ENCODE data around the gene PER3. TPM values are rescaled to one million over a fixed set of nuclear protein-coding genes. Genes with fewer than 3 reads are reported as not detected.

The PER3 gene
- 10 to 100 TPM in 2 of 3 donors, 1 to 10 TPM in 1; 9.1 to 20.8 (median 19.2) TPM for total RNA-seq
- total RNA-seq (2013), result 7.3 TPM

- intact Hi-C loops (cut with micrococcal nuclease), result loop anchor here (1.0 to 10.0 kb wide), 2 partner anchors 13 to 999 kb away; partner anchors contain the start of genes CAMTA1 and VAMP3
- Histone ChIP-seq H3K4me1 (ENCODE audit: control insufficient read depth, insufficient read depth, low read length) (peaks cover 35% of the 10 kb centered on the region), H3K9me3 (ENCODE audit: control insufficient read depth, insufficient read depth, low read length) (no peaks in the 10 kb centered on the region), H3K27me3 (ENCODE audit: control insufficient read depth, insufficient read depth, low read length) (no peaks in the 10 kb centered on the region), H3K27ac (ENCODE audit: low read length) (peak within 1 kb of the TSS; percentile 76), H3K4me3 (ENCODE audit: low read length) (peak within 1 kb of the TSS; percentile 63), H3K36me3 (ENCODE audit: control insufficient read depth, insufficient read depth, low read length) (peaks cover 20% of the 10 kb centered on the region)
- Mint-ChIP-seq H3K4me3 (peak within 1 kb of the TSS; percentile 76), H3K36me3 (peaks cover 6% of the 10 kb centered on the region), H3K27ac (peak within 1 kb of the TSS; percentile 57 to 82), H3K9me3 (no peaks in the 10 kb centered on the region), H3K4me1 (peaks cover 21 to 25% of the 10 kb centered on the region in 2 donors), H3K27me3 (ENCODE audit: low read depth in 2 of 2) (no peaks in the 10 kb centered on the region)
- DNase-seq, result peak; percentile 94 to 97
- TF ChIP-seq, protein P1, sequence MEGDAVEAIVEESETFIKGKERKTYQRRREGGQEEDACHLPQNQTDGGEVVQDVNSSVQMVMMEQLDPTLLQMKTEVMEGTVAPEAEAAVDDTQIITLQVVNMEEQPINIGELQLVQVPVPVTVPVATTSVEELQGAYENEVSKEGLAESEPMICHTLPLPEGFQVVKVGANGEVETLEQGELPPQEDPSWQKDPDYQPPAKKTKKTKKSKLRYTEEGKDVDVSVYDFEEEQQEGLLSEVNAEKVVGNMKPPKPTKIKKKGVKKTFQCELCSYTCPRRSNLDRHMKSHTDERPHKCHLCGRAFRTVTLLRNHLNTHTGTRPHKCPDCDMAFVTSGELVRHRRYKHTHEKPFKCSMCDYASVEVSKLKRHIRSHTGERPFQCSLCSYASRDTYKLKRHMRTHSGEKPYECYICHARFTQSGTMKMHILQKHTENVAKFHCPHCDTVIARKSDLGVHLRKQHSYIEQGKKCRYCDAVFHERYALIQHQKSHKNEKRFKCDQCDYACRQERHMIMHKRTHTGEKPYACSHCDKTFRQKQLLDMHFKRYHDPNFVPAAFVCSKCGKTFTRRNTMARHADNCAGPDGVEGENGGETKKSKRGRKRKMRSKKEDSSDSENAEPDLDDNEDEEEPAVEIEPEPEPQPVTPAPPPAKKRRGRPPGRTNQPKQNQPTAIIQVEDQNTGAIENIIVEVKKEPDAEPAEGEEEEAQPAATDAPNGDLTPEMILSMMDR (IDR thresholded peaks at IDR 0.05), result no peak
- WGBS (ENCODE audit: insufficient coverage), result 1% methylated on average over 90 of the region's 90 CpGs
- peak; percentile 88 to 96 (median 89) for ATAC-seq
These were observed at the start of gene PER3 for GRCh38 chr1:7783826-7784491. Gene PER3, plus strand, starts transcription at chr1:7784291. Its CDS starts 587 bp downstream, at chr1:7784878.

DNA sequence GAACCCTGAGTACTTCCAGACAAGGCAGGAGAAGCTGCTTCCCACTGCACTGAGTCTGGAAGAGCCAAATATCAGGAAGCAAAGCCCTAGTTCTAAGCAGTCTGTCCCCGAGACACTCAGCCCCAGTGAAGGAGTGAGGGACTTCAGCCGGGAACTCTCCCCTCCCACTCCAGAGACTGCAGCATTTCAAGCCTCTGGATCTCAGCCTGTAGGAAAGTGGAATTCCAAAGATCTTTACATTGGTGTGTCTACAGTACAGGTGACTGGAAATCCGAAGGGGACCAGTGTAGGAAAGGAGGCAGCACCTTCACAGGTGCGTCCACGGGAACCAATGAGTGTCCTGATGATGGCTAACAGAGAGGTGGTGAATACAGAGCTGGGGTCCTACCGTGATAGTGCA, 46.0 kb upstream of the PER3 start:
- TF ChIP-seq, protein P1 (IDR thresholded peaks at IDR 0.05), result no peak
- Histone ChIP-seq H3K9me3 (ENCODE audit: control insufficient read depth, insufficient read depth, low read length) (no peaks in the 10 kb centered on the region), H3K4me1 (ENCODE audit: control insufficient read depth, insufficient read depth, low read length) (no peaks in the 10 kb centered on the region), H3K27ac (ENCODE audit: low read length) (no peak overlapping the region), H3K27me3 (ENCODE audit: control insufficient read depth, insufficient read depth, low read length) (no peaks in the 10 kb centered on the region), H3K4me3 (ENCODE audit: low read length) (no peak overlapping the region), H3K36me3 (ENCODE audit: control insufficient read depth, insufficient read depth, low read length) (no peaks in the 10 kb centered on the region)
- ATAC-seq (no peak), DNase-seq (no peak)
- H3K4me1 Mint-ChIP-seq, result no peaks in the 10 kb centered on the region
- no peak overlapping the region for H3K4me3 Mint-ChIP-seq
- no peaks in the 10 kb centered on the region for H3K36me3 Mint-ChIP-seq
- no peak overlapping the region for H3K27ac Mint-ChIP-seq
- H3K27me3 Mint-ChIP-seq (ENCODE audit: low read depth in 2 of 2), result peaks cover 0 to 3% of the 10 kb centered on the region in 2 donors
- no peaks in the 10 kb centered on the region for H3K9me3 Mint-ChIP-seq
- intact Hi-C loops (cut with micrococcal nuclease), result no loop called here
- 86% methylated on average over 5 of the region's 6 CpGs for WGBS (ENCODE audit: insufficient coverage)

DNA sequence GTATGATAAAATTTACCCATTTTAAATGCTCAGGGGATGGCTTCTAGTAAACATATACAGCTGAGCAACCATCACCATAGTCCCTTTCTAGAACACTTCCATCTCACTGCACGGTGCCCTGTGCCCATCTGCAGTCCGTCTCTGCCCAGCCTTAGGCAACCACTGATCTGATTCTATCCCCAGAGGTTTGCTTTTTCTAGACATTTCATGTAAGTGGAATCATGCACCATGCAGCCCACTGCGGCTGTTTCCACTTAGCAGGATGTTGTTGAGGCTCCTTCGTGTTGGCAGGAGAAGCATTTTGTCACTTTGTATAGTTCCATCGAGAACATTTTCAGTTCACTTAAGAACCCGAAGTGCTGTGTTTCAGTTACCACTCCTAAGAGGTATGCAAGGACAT, 40.7 kb upstream of the PER3 start:
- intact Hi-C loops (cut with micrococcal nuclease), result no loop called here
- no peaks in the 10 kb centered on the region for H3K27me3 ChIP-seq (ENCODE audit: control insufficient read depth, insufficient read depth, low read length)
- H3K27ac Mint-ChIP-seq, result no peak overlapping the region

More for the DNA sequence above, 40.7 kb upstream of the PER3 start:
- TF ChIP-seq, protein P1 (IDR thresholded peaks at IDR 0.05), result no peak
- Mint-ChIP-seq H3K4me1 (no peaks in the 10 kb centered on the region), H3K27me3 (ENCODE audit: low read depth in 2 of 2) (peaks cover 0 to 5% of the 10 kb centered on the region in 2 donors), H3K9me3 (no peaks in the 10 kb centered on the region), H3K4me3 (no peak overlapping the region), H3K36me3 (no peaks in the 10 kb centered on the region)
- H3K36me3 ChIP-seq (ENCODE audit: control insufficient read depth, insufficient read depth, low read length), result no peaks in the 10 kb centered on the region
- H3K27ac ChIP-seq (ENCODE audit: low read length), result no peak overlapping the region
- no peaks in the 10 kb centered on the region for H3K4me1 ChIP-seq (ENCODE audit: control insufficient read depth, insufficient read depth, low read length)
- 92% methylated on average over 6 of the region's 6 CpGs for WGBS (ENCODE audit: insufficient coverage)
- no peak for DNase-seq
- no peak for ATAC-seq
- H3K9me3 ChIP-seq (ENCODE audit: control insufficient read depth, insufficient read depth, low read length), result no peaks in the 10 kb centered on the region
- no peak overlapping the region for H3K4me3 ChIP-seq (ENCODE audit: low read length)

Measured in natural killer cell (primary cell).